A673 (cell line): ENCODE measurements around the gene HOXA13.

Source experiments
- EZH2 ChIP-seq: fragments of 200-600 bp; sonication (generic); IDR thresholded peaks from 2 replicates; pipeline ENCODE4 v1.6.1; 2017; ENCODE audit warnings: borderline replicate concordance, low read depth, mild to moderate bottlenecking, mixed read lengths, antibody characterized with exemption, low read length; ENCODE audit not compliant: poor library complexity, severe bottlenecking
- TF ChIP-seq, protein P1 (sequence below): fragments of 300-800, 200-600 bp; sonication (generic); conservative IDR thresholded peaks from 2 replicates; pipeline ENCODE4 v1.5.1; 2017; ENCODE audit warnings: low read depth, mild to moderate bottlenecking, antibody characterized with exemption, low read length, moderate library complexity, mixed read lengths

DNA sequence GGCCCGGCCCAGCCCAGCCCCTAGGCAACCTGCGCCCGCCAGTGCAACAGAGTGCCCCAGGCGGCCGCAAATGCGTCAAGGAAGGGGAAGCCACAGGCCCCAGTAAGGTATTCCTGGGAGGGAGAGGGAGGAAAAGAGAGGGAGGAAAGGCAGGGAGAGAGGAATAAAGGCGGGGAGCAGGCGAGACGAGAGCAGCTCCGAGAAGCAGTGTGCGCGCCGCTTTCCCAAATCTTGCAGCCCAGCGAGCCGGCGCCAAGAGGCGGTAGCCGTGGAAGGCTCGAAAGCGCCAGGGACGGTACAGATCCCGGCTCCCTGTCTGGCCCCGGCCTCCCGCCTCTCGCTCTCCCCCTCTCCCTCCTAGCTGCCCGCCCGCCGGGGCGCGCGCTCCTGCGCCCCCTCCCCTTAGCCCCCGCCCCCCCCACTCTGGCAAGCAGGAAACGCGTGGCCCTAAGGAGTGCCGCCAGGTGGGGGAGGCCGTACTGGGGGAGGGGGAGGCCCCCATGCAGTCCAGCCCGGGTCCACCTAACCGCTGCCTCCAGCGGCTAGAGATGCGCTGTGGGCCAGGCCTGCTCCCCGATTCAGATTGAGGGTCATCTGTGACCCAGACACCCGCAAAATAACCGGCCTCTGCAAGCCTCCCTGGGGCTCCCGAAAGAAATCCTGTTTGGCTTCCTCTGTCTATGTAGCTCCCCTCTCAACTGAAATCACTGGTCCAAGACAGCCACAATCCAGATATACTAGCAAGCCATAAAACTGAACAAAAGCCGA lies 30.0 kb downstream of the HOXA13 start:
- TF ChIP-seq, protein P1, sequence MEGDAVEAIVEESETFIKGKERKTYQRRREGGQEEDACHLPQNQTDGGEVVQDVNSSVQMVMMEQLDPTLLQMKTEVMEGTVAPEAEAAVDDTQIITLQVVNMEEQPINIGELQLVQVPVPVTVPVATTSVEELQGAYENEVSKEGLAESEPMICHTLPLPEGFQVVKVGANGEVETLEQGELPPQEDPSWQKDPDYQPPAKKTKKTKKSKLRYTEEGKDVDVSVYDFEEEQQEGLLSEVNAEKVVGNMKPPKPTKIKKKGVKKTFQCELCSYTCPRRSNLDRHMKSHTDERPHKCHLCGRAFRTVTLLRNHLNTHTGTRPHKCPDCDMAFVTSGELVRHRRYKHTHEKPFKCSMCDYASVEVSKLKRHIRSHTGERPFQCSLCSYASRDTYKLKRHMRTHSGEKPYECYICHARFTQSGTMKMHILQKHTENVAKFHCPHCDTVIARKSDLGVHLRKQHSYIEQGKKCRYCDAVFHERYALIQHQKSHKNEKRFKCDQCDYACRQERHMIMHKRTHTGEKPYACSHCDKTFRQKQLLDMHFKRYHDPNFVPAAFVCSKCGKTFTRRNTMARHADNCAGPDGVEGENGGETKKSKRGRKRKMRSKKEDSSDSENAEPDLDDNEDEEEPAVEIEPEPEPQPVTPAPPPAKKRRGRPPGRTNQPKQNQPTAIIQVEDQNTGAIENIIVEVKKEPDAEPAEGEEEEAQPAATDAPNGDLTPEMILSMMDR: no peak
- TF ChIP-seq EZH2: no peak
